Endothelial cell of hepatic sinusoid (primary cell): ENCODE measurements around the gene P2RY4.
"Not testable (repeated sequence)": the region's sequence is repeated elsewhere in the genome, so short reads cannot be mapped to it uniquely, and the experiment has no call there.

Experiments
- in situ Hi-C: cut with HindIII; loops from 2 replicates; pipeline ENCODE4 v1.10.0; 2017; ENCODE audit warnings: low sequenced_read_pairs

Gene P2RY4

DNA sequence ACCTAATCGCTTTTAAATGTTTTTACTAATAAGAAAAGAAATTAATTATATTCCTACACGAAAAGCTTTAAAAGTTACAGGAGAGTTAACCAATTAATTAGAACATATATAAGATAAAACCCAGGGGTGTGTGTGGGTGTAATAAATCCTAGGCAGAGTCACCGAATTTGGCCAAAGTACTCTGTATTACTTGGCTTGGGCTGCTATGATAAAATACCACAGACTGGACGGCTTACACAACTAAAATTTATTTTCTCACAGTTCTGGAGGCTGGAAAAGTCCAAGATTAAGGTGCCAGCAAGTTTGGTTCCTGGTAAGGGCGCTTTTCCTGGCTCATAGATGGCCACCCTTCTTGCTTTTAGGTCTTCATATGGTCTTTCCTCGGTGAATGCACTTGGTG is 15.1 kb downstream of the P2RY4 start:
- in situ Hi-C loops: no loop called here

DNA sequence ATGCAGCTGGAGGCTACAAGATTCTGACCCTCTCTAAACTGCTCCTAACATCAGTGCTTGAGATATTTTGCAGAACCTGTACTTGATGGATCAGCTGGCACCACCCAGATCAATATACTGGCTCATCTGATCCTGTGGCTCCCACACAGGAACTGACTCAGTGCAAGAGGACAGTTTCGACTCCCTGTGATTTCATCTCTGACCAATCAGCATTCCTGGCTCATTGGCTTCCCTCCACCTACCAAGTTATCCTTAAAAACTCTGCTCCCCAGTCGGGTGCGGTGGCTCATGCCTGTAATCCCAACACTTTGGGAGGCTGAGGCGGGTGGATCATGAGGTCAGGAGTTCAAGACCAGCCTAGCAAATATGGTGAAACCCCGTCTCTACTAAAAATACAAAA is 16.4 kb downstream of the P2RY4 start:
- in situ Hi-C loops: not testable (repeated sequence)

DNA sequence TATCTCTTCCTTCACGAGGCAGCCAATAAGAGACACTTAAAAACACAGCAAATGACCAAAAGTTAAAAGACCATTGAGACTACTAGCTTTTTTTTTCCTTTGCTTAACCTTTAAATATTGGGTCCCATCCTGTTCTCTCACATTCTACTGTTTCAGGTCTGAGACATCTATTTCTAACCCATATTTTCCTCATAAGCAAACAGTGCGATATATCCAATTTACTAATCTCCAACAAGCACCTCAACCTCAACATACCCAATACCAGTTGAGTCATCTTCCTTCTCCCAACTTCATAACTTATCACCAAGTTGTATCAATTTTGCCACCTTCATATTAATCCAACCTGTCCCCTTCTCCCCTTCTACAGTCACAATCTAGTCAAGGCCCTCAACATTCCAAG is 18.5 kb downstream of the P2RY4 start:
- in situ Hi-C loops: no loop called here

DNA sequence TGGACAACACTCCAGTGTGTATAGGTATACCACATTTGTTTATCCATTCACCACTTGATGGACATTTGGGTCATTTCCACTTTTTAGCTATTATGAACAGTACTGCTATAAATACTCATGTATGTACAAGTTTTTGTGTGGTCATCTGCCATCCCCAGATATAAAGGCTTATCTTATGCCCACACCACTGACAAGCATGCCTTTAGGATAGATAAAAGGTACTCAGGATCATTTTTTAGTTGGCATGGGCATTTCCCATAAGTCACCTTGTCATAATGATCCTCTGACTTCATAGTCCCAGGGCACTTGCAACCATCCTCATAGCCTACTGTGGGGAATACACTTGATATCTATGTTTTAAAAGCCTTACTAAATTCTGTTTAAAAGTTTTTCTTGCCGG is 19.3 kb downstream of the P2RY4 start:
- in situ Hi-C loops: no loop called here

DNA sequence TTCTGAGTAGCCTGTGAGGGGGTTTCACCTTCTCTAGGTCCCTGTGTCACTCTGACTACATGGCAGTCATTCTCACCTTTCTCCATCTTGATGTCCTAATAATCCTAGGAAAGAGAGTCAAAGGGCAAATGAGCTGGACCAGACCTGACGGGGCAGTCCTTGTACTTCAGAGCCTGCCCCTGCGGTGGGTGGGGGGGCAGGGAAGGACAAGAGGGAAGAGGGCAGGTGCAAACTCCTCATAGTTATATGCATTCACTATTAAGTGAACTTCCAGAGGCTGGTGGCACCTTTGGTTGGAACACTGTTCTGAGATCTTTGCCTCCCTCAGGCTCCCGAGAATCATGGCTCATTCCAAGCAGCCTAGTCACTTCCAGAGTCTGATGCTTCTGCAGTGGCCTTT is 25.6 kb downstream of the P2RY4 start, which contains the start of gene AWAT1:
TSS of gene AWAT1 (plus strand) at position 301 of the 400 bp plus-strand sequence. CDS start at position 342, 41 bp downstream.
- in situ Hi-C loops: no loop called here

DNA sequence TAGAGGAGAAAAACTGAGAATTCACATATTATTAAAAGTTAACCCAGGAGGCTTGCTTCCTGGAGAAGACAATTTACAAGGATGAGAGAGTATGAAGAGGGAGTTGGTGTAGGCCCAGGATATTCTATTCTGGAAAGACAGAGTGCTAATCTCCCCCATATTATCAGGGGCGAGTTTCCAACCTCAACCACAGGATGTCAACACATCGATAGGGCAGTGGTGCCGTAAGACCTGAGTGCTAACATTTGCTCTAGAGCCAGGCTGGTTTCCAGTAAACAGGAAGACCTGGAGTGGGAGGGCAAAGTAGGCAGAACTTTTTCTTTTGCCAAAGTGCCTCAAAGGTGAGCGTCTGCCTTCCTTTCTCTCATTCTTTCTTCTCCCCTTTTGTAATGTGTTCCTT is 28.3 kb downstream of the P2RY4 start:
- in situ Hi-C loops: no loop called here

DNA sequence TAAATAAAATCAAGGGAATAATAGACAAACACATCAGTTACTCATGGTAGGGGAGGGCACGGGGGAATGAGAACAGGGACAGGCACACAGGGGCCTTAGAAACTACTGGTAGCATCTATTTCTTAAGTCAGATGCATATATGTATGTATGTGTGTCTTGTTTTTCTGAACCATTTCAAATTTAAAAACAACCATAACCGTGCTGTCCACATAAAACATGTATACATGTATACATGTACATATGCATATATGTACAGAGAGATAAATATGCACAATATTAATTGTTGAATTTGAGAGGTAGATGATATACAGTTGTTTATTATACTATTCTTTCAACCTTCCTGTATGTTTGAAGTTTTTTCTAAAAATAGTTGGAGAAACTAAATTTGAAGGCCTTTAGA is 33.3 kb downstream of the P2RY4 start:
- in situ Hi-C loops: no loop called here

DNA sequence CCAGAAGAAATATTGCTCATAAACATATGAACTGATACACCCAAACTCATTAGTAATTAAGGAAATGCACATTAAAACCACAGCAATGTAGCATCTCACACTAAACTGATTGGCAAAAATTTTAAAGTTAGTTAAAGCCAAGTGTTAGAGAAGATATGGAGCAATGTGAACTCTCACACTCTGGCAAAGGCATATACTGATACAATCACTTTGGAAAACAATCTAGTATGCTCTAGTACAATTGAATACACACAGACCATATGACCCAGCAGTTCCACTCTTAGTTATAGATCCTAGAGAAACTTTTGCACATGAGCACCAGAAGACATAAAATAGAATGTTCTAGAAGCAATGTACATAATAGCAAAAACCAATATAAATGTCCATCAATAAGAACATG is 34.0 kb downstream of the P2RY4 start:
- in situ Hi-C loops: no loop called here

DNA sequence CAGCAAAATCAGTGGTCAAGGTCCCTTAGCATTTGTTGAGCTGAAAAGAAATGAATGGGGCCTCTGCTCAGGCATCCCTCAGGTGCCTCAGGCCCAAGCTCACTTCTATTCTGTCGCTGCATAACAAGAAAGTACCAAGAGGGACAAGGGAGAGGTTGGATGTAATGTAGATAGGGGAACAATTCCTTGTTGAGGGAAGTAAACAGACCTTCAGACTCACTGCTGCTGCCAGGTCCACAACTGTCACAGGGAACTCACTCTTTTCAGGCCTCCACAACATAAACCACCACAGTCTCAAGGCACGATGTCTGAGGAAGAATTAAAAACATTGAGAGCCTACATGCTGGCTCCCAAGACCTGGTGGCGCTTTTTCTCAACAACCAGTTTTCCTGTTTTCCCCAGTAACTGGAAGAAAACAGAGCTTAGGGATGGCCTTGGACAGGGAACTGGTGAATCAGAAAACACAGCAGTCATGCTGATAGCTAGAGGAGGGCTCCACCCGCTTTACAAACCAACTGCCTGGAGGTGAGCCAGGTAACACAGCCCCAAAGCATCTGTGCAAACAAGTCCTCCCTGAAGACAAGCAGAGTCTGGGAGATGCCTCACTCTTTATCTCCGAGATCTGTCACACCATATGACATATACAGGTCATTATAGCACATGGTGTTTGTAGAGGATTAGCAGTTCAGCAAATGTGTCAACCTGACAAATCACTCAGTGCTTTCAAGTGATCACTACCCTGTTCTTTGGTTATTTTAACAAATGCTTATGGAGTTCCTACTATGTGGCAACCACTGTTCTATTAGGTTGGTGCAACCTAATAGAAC is 39.9 kb downstream of the P2RY4 start:
- in situ Hi-C loops: no loop called here

DNA sequence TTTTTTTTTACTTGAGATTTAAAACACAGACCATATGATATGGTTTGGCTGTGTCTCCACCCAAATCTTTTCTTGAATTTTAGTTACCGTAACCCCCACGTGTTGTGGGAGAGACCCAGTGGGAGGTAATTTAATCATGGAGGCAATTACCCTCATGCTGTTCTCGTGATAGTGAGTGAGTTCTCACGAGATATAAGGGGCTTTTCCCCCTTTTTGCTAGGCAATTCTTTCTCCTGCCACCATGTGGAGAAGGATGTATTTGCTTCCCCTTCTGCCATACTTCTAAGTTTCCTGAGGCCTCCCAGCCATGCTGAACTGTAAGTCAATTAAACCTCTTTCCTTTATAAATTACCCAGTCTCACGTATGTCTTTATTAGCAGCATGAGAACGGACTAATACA is 50.4 kb downstream of the P2RY4 start:
- in situ Hi-C loops: not testable (repeated sequence)

DNA sequence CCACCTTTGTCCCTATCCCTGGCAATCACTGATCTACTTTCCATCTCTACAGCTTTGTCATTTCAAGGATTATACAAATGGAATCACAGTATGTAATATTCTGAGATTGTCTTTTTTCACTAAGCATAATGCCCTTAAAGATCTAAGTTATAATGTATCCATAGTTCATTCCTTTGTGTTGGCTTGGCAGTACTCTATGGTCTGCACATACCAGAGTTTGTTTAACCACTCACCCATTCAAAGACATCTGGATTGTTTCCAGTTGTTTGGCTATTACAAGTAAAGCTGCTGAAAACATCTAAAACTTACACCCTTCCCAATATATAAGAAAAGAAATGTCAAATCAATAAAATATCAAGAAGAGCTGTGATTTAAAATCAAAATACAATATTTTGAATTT is 51.5 kb downstream of the P2RY4 start:
- in situ Hi-C loops: no loop called here
